SK-N-SH (cell line): ENCODE results near the gene PUS10. TPM values are rescaled to one million over a fixed set of nuclear protein-coding genes. Genes with fewer than 3 reads are reported as not detected.

ENCODE experiments used
- CTCF ChIA-PET: fragments of 300-600, 350-600 bp; formaldehyde crosslinking; extraction: SDS; loops from one replicate; lab custom pipeline; 2021; lab: Yijun Ruan, JAX
- POLR2A ChIA-PET: fragments of 350-600 bp; sonication (Branson Sonifier 250); formaldehyde crosslinking; extraction: SDS; loops from one replicate; lab custom pipeline; 2020; ENCODE audit warnings: antibody characterized with exemption, inconsistent platforms; lab: Yijun Ruan, JAX
- DNase-seq: peaks from one replicate; pipeline ENCODE4 v3.0.0; 2012
- H2AFZ ChIP-seq: fragments of 200-600 bp; sonication (generic); 2 replicates; pipeline ENCODE4 v1.8.1; 2016; ENCODE audit warnings: antibody characterized with exemption, mild to moderate bottlenecking, low read depth
- H3F3A ChIP-seq: fragments of 200-600 bp; sonication (generic); replicated peaks from 2 replicates; pipeline ENCODE3; 2016; ENCODE audit warnings: antibody characterized with exemption, mild to moderate bottlenecking; ENCODE audit not compliant: insufficient read depth
- H3K27ac ChIP-seq, 2 experiments: fragments of 200-500 bp in 1 of 2; fragments of 200-600 bp in 1 of 2; sonication (Bioruptor generic) in 1 of 2; sonication (generic), shearing (Covaris generic) in 1 of 2; 2 replicates each; pipeline versions ENCODE4 v1.5.1 to v1.6.1; 2014 to 2016; ENCODE audit warnings: low read depth in 2 of 2, inconsistent platforms in 1 of 2, low read length in 1 of 2, mild to moderate bottlenecking in 1 of 2, mixed read lengths in 1 of 2
- H3K27me3 ChIP-seq: fragments of 200-600 bp; sonication (generic), shearing (Covaris generic); 2 replicates; pipeline ENCODE4 v1.6.1; 2016; ENCODE audit warnings: mixed run types; ENCODE audit not compliant: insufficient read depth
- H3K36me3 ChIP-seq, 2 experiments: fragments of 200-500 bp in 1 of 2; fragments of 200-600 bp in 1 of 2; sonication (Bioruptor generic) in 1 of 2; sonication (generic) in 1 of 2; replicated peaks in 1 of 2; 2 replicates each; pipeline versions ENCODE3 to v1.5.1; 2014 to 2016; ENCODE audit warnings: low read length in 1 of 2, mild to moderate bottlenecking in 1 of 2; ENCODE audit not compliant: insufficient read depth in 2 of 2, control insufficient read depth in 1 of 2
- H3K4me1 ChIP-seq, 2 experiments: fragments of 200-500 bp in 1 of 2; fragments of 200-600 bp in 1 of 2; sonication (Bioruptor generic) in 1 of 2; sonication (generic), shearing (Covaris generic) in 1 of 2; 2 replicates each; pipeline versions ENCODE4 v1.5.1 to v1.6.1; 2014 to 2016; ENCODE audit warnings: low read depth in 1 of 2, low read length in 1 of 2, mixed run types in 1 of 2; ENCODE audit not compliant: insufficient read depth in 2 of 2, control insufficient read depth in 1 of 2
- H3K4me2 ChIP-seq: fragments of 200-600 bp; sonication (generic), shearing (Covaris generic); 2 replicates; pipeline ENCODE4 v1.6.1; 2017; ENCODE audit warnings: mixed run types
- H3K4me3 ChIP-seq, 2 experiments: fragments of 200-500 bp in 1 of 2; fragments of 200-600 bp in 1 of 2; sonication (Bioruptor generic) in 1 of 2; sonication (generic), shearing (Covaris generic) in 1 of 2; 2 replicates each; pipeline versions ENCODE4 v1.5.1 to v1.8.1; 2014 to 2016; ENCODE audit warnings: low read depth in 2 of 2, inconsistent platforms in 1 of 2, low read length in 1 of 2, mild to moderate bottlenecking in 1 of 2, mixed read lengths in 1 of 2, moderate library complexity in 1 of 2
- H3K79me2 ChIP-seq: fragments of 200-600 bp; sonication (generic); 2 replicates; pipeline ENCODE4 v1.8.1; 2017; ENCODE audit warnings: mild to moderate bottlenecking; ENCODE audit not compliant: insufficient read depth
- H3K9ac ChIP-seq: fragments of 200-600 bp; sonication (generic); 2 replicates; pipeline ENCODE4 v1.6.1; 2017; ENCODE audit warnings: mixed run types
- H3K9me2 ChIP-seq: fragments of 200-600 bp; sonication (generic); 2 replicates; pipeline ENCODE4 v1.6.1; 2017; ENCODE audit warnings: mixed run types
- H3K9me3 ChIP-seq: fragments of 200-600 bp; sonication (generic); 2 replicates; pipeline ENCODE4 v1.6.1; 2017; ENCODE audit warnings: mixed run types, mild to moderate bottlenecking, moderate library complexity
- H4K20me1 ChIP-seq: fragments of 200-600 bp; sonication (generic); 2 replicates; pipeline ENCODE4 v1.6.1; 2017; ENCODE audit warnings: mild to moderate bottlenecking, mixed run types; ENCODE audit not compliant: insufficient read depth
- CTCF ChIP-seq: fragments of 200-600 bp; sonication (generic); IDR thresholded peaks from 2 replicates; pipeline ENCODE4 v1.6.1; 2017; ENCODE audit warnings: antibody characterized with exemption, mild to moderate bottlenecking, moderate library complexity
- ELF1 ChIP-seq: IDR thresholded peaks from 2 replicates; pipeline ENCODE4 v1.4.0; 2012
- EZH2phosphoT487 ChIP-seq: fragments of 200-600 bp; sonication (generic); IDR thresholded peaks from 2 replicates; pipeline ENCODE4 v1.6.1; 2017; ENCODE audit warnings: low read depth, mixed run types, mild to moderate bottlenecking, antibody characterized with exemption, moderate library complexity, borderline replicate concordance
- FOSL2 ChIP-seq: IDR thresholded peaks from 2 replicates; pipeline ENCODE4 v1.4.0; 2012; ENCODE audit warnings: low read depth, mild to moderate bottlenecking, moderate library complexity, borderline replicate concordance
- GABPA ChIP-seq: IDR thresholded peaks from 2 replicates; pipeline ENCODE4 v1.4.0; 2012; ENCODE audit warnings: low read depth, mild to moderate bottlenecking
- MAX ChIP-seq: IDR thresholded peaks from 2 replicates; pipeline ENCODE4 v1.4.0; 2012; ENCODE audit warnings: low read depth
- NRF1 ChIP-seq: IDR thresholded peaks from 2 replicates; pipeline ENCODE4 v1.6.1; 2012; ENCODE audit warnings: low read depth, mild to moderate bottlenecking, low read length
- REST ChIP-seq: IDR thresholded peaks from 2 replicates; pipeline ENCODE4 v1.6.1; 2012; ENCODE audit warnings: mild to moderate bottlenecking, low read depth, low read length, moderate library complexity
- RFX5 ChIP-seq: IDR thresholded peaks from 2 replicates; pipeline ENCODE4 v1.6.1; 2012; ENCODE audit warnings: mild to moderate bottlenecking, improper control_type of control experiment, low read length
- SMC3 ChIP-seq: IDR thresholded peaks from 2 replicates; pipeline ENCODE4 v1.6.1; 2012; ENCODE audit warnings: low read depth, low read length, improper control_type of control experiment
- WGBS: methylation state at CpG from one replicate; pipeline ENCODE4 v1.1.6; 2017; ENCODE audit warnings: low lambda C conversion rate; 5-methylcytosine and 5-hydroxymethylcytosine counted together
- polyA plus RNA-seq, 3 experiments: library from polyadenylated mRNA; depleted of rRNA; stranded (reverse); fragments of >200 nt; gene quantifications; 2 replicates each; pipeline ENCODE4 v1.2.3, GENCODE V29; 2012

PUS10 gene
- polyA plus RNA-seq, 1 of the 3 experiments (the other 2 are of a cell fraction), result 2.8 TPM

- H3K36me3 ChIP-seq, result no peaks in the 10 kb centered on the region
- H3K9me3 ChIP-seq, result no peaks in the 10 kb centered on the region
- no peaks in the 10 kb centered on the region for H3K9me2 ChIP-seq
- no peak overlapping the region for H3K27ac ChIP-seq
- no peak overlapping the region for H3K4me3 ChIP-seq
- H3K79me2 ChIP-seq, result no peaks in the 10 kb centered on the region
- no peak overlapping the region for H2AFZ ChIP-seq
- no peaks in the 10 kb centered on the region for H3K27me3 ChIP-seq
- no peaks in the 10 kb centered on the region for H4K20me1 ChIP-seq
- H3K4me2 ChIP-seq, result no peak overlapping the region
- H3F3A ChIP-seq, result no peaks in the 10 kb centered on the region
- DNase-seq, result no peak
- TF ChIP-seq ELF1 (no peak), GABPA (no peak), NRF1 (no peak), RFX5 (no peak), CTCF (no peak), EZH2phosphoT487 (no peak), REST (no peak), MAX (no peak), FOSL2 (no peak)
- H3K9ac ChIP-seq, result no peak overlapping the region
- CTCF ChIA-PET, result interaction anchor here (1.3 to 2.1 kb wide), 5 partner anchors 10 to 292 kb away, joined by 3 to 9 read pairs (median 6); no protein-coding TSS in a partner anchor
- H3K4me1 ChIP-seq, result no peaks in the 10 kb centered on the region
- POLR2A ChIA-PET, result no interaction called here
- 82% methylated on average over 1 of the region's 1 CpG for WGBS
Observed at GRCh38 chr2:60966507-60967405, 51.3 kb downstream of the PUS10 start.

GRCh38 chr2:60965499-60965785, 52.6 kb downstream of the PUS10 start:
- Histone ChIP-seq H4K20me1 (no peaks in the 10 kb centered on the region), H3K27ac (no peak overlapping the region), H3F3A (no peaks in the 10 kb centered on the region), H3K4me2 (no peak overlapping the region), H3K27me3 (no peaks in the 10 kb centered on the region), H3K79me2 (no peaks in the 10 kb centered on the region), H2AFZ (no peak overlapping the region), H3K9ac (no peak overlapping the region), H3K9me3 (no peaks in the 10 kb centered on the region), H3K9me2 (no peaks in the 10 kb centered on the region), H3K4me3 (no peak overlapping the region), H3K36me3 (no peaks in the 10 kb centered on the region), H3K4me1 (no peaks in the 10 kb centered on the region)
- CTCF ChIA-PET, result no interaction called here
- TF ChIP-seq SMC3, result no peak
- DNase-seq, result no peak
- POLR2A ChIA-PET, result no interaction called here
